GM12873 (cell line): ENCODE data around the gene HDGF.

Experiments used
- TF ChIP-seq, protein P1 (sequence below): IDR thresholded peaks from 2 replicates; pipeline ENCODE4 v1.5.1; 2012; ENCODE audit warnings: low read depth, mild to moderate bottlenecking, moderate library complexity, low read length, control low read depth; ENCODE audit not compliant: insufficient read depth; ENCODE audit errors: missing control alignments

Gene HDGF

DNA sequence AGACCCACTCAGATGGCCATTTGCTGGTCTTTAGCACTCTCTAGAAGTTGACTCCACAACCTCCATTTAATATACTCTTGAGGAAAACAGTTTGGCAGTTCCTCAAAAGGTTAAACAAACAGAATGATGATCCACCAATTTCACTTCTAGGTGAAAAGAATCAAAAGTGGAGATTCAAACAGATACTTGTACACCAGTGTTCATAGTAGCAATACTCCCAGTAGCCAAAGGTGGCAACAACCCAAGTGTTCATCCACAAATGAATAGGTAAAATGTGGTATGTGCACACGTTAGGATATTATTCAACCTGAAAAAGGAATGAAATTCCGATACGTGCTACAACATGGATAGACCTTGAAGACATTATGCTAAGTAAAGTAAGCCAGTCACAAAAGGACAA is 22.1 kb upstream of the HDGF start:
- TF ChIP-seq, protein P1, sequence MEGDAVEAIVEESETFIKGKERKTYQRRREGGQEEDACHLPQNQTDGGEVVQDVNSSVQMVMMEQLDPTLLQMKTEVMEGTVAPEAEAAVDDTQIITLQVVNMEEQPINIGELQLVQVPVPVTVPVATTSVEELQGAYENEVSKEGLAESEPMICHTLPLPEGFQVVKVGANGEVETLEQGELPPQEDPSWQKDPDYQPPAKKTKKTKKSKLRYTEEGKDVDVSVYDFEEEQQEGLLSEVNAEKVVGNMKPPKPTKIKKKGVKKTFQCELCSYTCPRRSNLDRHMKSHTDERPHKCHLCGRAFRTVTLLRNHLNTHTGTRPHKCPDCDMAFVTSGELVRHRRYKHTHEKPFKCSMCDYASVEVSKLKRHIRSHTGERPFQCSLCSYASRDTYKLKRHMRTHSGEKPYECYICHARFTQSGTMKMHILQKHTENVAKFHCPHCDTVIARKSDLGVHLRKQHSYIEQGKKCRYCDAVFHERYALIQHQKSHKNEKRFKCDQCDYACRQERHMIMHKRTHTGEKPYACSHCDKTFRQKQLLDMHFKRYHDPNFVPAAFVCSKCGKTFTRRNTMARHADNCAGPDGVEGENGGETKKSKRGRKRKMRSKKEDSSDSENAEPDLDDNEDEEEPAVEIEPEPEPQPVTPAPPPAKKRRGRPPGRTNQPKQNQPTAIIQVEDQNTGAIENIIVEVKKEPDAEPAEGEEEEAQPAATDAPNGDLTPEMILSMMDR: peak; percentile 40

DNA sequence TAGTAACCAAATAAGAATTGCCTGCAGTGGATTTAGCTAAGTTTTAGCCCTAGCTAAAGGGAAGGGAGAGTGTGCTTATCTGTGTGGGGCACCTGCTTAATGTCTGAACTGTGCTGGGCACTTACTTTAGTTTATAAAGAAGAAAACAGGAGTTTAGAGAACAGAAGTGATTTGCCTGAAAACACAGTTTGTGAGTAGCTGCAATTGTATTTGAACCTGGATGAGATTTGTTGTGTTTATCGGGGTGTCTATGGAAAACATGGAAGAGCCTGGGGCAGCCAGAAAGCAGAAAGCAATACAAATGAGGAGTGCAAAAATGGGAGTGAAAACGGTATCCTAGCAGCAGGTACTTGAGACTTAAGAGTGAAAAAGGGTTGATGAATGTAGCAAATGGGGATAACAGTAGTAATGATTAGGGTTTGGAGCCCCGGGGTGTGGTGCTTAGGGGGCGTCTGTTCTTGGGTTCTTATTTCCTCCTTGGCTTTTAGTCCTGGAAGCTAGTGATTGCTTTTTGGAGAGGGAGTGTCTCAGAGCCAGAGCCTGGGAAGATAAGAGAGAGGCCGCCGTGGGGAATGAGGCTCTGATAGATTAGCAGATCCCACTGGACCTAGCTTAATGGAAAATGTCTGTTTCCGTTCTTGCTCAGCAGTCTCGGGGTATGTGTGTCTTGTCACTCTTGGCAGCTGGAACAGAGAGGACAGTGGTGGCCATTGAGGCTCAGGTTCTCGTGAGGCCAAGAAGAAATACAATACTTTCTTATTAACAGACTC is 21.4 kb upstream of the HDGF start:
- TF ChIP-seq, protein P1: no peak

DNA sequence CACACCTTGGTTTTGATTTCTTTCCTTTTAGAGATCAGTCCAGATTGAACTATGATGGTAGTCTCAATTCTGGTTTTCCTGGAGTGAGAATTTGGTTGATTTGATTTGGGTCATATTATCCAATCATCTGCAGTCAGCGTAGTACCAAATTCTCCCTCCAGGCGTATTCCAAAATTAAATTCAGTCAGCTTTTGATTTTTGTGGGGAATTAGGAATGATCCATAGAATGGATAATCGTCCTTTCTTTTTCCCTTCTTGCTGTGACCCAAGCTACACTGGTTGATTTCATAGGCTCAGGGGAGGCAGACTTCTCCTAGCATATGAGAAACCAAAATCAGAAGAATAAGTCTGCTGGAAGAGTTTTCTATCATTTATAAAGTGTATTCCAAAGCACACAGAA is 20.7 kb upstream of the HDGF start:
- TF ChIP-seq, protein P1: peak; percentile 4

DNA sequence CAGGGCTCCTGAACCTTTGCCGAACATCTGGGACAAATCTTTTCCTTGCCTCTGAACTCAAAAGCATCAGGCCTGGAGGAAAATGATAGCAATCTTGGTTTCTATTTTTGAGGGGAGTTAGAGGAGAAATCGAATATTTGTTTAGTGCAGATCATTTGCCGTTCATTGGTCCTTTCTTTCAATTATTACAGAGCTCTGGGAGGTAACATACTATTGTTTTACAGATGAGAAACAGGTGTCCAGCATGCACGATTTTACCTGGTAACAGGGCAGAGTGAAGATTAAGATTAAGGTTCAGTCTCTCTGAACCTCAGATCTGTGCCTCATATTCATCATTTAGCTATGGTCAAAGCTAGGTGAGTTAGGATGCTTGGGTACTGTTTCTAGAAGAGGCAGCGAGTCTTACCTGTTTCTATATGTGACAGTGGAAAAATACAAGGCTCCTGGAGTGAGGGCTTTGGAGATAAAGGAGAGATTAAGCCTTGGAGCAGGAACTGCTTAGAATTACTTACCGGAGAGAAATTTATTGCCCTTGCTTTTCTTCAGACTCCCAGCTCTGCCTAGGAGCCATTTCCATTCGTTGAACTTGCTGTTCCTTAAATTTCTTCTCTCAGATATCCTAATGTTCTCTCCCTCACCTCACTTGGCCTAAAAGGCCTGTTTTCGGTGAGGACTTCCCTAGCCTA is 17.3 kb upstream of the HDGF start:
- TF ChIP-seq, protein P1: no peak

DNA sequence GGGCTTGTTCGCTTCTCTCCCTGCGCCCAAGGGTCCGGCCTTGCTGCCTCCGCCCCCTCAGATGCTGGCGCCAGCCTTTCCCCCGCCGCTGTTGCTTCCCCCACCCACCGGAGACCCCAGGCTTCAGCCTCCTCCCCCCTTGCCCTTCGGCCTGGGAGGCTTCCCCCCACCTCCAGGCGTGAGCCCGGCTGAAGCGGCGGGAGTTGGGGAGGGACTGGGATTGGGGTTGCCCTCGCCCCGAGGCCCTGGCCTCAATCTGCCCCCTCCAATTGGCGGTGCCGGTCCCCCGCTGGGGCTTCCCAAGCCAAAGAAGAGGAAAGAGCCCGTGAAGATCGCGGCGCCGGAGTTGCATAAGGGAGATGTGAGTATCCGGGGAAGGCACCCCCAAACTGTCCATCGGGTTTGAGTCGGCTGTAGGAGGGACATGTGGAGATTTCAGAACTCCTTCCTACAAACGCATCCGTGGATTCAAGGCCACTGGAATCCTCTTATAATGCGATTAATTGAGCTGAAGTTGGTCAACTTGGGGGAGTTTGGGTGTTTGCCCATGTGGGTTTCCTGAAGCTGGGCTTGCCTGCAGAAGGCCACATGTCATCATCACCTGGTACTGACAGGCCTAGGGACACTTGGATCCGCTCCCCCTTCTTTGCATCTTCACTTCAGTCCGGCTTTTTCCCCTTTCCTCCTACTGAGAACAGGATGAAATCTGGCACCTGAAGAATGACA is 16.6 kb upstream of the HDGF start:
- TF ChIP-seq, protein P1: no peak

DNA sequence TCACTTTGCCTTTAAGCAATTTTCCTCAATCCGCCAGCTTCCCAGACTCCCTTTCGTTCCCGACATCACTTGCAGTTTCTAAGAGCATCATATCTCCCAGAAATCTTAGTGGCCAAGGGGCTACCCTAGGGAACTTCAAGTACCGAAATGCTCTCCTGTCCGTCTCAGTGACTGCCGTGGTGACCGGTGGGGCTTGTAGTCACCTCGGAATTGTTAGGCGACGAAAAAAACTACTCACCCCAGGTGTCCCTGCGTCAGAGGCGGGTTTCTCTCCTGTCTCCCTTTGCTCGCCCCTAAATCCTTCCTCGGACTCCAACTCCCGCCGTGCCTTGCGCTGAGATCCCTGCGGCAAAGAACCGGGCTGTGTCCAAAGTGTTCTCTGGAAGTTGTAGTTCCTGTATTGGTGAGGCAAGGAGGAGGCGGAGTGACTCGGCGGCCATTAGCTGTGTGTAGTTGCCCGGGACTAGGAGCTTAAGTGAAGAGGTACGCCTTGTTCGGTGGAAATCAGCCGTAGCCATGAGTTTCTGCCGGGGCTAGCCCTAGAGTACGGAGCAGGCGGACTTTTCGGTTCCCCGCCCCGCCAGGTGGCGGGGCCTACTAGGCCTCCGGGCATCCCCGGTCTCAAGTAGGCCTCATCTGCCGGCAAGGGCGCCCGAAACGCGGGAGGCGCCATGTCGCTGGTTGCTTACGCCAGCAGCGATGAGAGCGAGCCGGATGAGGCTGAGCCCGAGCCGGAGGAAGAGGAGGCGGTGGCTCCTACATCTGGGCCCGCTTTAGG is 15.8 kb upstream of the HDGF start, which contains the start of gene PRCC:
PRCC (plus strand) TSS at position 435 of the 778 bp plus-strand sequence; CDS start at position 672, 237 bp downstream.
- TF ChIP-seq, protein P1: peak; percentile 10
